Suprapubic skin (tissue), 4 donors: ENCODE results near the gene ELN. TPM values are rescaled to one million over a fixed set of nuclear protein-coding genes. Genes with fewer than 3 reads are reported as not detected.

ENCODE experiments used
- DNase-seq, 2 donors: peaks; one replicate each; pipeline ENCODE4 v3.0.0-alpha.2; 2019; ENCODE audit warnings: low spot score in 2 of 2
- H3K27ac ChIP-seq: fragments of 200-600 bp; sonication (generic); one replicate; pipeline ENCODE4 v1.5.1; 2019
- H3K27me3 ChIP-seq: fragments of 200-600 bp; sonication (generic); one replicate; pipeline ENCODE4 v1.5.1; 2019
- H3K36me3 ChIP-seq: fragments of 200-600 bp; sonication (generic); one replicate; pipeline ENCODE4 v1.5.1; 2019
- H3K4me1 ChIP-seq: fragments of 200-600 bp; sonication (generic); one replicate; pipeline ENCODE4 v1.5.1; 2019
- H3K4me3 ChIP-seq: fragments of 200-600 bp; sonication (generic); one replicate; pipeline ENCODE4 v1.5.1; 2019; ENCODE audit warnings: mild to moderate bottlenecking
- H3K9me3 ChIP-seq: fragments of 200-600 bp; sonication (generic); one replicate; pipeline ENCODE4 v1.5.1; 2019
- EP300 ChIP-seq: sonication (generic); formaldehyde crosslinking; IDR thresholded peaks from one replicate; pipeline ENCODE4 v1.6.1; 2017; ENCODE audit warnings: antibody characterized with exemption
- POLR2A ChIP-seq, 2 donors: fragments of 450-650 bp; IDR thresholded peaks; one replicate each; pipeline ENCODE4 v1.6.1; 2017; ENCODE audit warnings: antibody characterized with exemption in 2 of 2, mild to moderate bottlenecking in 2 of 2, moderate library complexity in 2 of 2
- POLR2AphosphoS5 ChIP-seq, 3 donors: sonication (generic); formaldehyde crosslinking; IDR thresholded peaks; one replicate each; pipeline ENCODE4 v1.6.1; 2017; ENCODE audit warnings: antibody characterized with exemption in 3 of 3
- WGBS: methylation state at CpG from one replicate; pipeline ENCODE4 v1.1.5; 2018; 5-methylcytosine and 5-hydroxymethylcytosine counted together
- total RNA-seq, 4 donors: library from RNA; depleted of rRNA; stranded (reverse); fragments of >200 nt; gene quantifications; one replicate each; pipeline ENCODE4 v1.1.0, GENCODE V29; 2016
- TF ChIP-seq, protein P1 (sequence below), 2 donors: fragments of 200-600 bp in 1 of 2; fragments of 450-650 bp in 1 of 2; sonication (generic) in 1 of 2; IDR thresholded peaks; one replicate each; pipeline ENCODE4 v1.5.1; 2016 to 2019; ENCODE audit warnings: antibody characterized with exemption in 2 of 2, mild to moderate bottlenecking in 1 of 2, moderate library complexity in 1 of 2

Gene ELN
- total RNA-seq, 4 donors from 2014 or later: 7.7 to 30.7 (median 25.1) TPM

DNA sequence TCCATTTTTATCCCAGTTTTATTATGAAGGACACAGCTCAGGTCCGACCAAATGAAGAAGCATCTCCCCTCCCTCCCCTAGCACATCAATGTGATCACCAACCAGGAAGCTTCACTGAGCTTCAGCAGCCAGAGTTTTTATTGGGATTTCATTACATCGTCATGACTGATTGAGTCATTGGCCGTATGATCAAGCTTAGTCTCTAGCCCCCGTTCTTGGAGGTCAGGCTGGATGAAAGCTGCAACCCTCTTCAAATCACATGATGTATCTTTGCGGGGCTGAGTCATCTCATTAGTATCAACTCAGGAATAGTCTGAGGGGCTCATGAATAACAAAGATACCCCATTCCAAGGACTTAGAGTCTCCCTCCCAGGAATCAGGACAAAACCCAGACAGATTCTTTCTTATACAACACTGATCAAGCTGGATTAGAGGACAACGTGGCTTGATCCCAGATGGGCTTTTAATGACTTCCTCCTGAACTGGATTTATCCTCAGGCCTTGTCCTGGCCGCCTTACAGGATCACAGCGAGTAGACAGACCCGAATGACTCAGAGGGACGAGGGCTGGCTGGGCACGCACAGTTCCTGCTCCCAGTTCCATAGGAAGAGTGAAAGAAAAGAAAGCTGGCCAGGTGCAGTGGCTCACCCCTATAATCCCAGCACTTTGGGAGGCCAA is 70.1 kb downstream of the ELN start:
- TF ChIP-seq EP300 (no peak), POLR2AphosphoS5 (IDR thresholded peaks at IDR 0.05) (peak in 2 of 3 donors; percentile 3)
- Histone ChIP-seq H3K27ac (peak overlapping the region; percentile 81), H3K4me3 (no peak overlapping the region), H3K4me1 (peaks cover 52% of the 10 kb centered on the region), H3K9me3 (no peaks in the 10 kb centered on the region), H3K27me3 (no peaks in the 10 kb centered on the region), H3K36me3 (peaks cover 31% of the 10 kb centered on the region)
- WGBS: 51% methylated on average over 11 of the region's 11 CpGs
- DNase-seq: peak in 1 of 2 donors; percentile 85

DNA sequence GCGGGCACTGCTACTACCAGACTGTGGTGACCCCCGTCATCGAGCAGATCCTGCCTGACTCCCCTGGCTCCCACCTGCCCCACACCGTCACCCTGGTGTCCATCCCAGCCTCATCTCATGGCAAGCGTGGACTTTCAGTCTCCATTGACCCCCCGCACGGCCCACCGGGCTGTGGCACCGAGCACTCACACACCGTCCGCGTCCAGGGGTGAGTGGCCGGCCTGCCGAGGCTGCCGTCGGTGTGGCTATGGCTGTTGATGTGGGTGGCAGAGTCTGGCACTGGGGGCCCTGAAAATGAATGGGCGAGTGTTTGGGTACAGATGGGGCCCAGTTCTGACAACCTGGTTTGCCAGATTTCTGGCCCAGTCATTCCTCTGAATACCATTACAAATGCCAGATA is 71.1 kb downstream of the ELN start:
- WGBS: 95% methylated on average over 17 of the region's 17 CpGs
- peaks cover 48% of the 10 kb centered on the region for H3K4me1 ChIP-seq
- no peaks in the 10 kb centered on the region for H3K27me3 ChIP-seq
- no peak for DNase-seq
- no peak overlapping the region for H3K4me3 ChIP-seq
- no peaks in the 10 kb centered on the region for H3K9me3 ChIP-seq
- no peak for TF ChIP-seq POLR2A (IDR thresholded peaks at IDR 0.05)
- TF ChIP-seq, protein P1, sequence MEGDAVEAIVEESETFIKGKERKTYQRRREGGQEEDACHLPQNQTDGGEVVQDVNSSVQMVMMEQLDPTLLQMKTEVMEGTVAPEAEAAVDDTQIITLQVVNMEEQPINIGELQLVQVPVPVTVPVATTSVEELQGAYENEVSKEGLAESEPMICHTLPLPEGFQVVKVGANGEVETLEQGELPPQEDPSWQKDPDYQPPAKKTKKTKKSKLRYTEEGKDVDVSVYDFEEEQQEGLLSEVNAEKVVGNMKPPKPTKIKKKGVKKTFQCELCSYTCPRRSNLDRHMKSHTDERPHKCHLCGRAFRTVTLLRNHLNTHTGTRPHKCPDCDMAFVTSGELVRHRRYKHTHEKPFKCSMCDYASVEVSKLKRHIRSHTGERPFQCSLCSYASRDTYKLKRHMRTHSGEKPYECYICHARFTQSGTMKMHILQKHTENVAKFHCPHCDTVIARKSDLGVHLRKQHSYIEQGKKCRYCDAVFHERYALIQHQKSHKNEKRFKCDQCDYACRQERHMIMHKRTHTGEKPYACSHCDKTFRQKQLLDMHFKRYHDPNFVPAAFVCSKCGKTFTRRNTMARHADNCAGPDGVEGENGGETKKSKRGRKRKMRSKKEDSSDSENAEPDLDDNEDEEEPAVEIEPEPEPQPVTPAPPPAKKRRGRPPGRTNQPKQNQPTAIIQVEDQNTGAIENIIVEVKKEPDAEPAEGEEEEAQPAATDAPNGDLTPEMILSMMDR (IDR thresholded peaks at IDR 0.05): no peak
- no peak for TF ChIP-seq POLR2AphosphoS5 (IDR thresholded peaks at IDR 0.05)
- TF ChIP-seq EP300: no peak
- H3K36me3 ChIP-seq: peaks cover 31% of the 10 kb centered on the region
- H3K27ac ChIP-seq: peak overlapping the region; percentile 81

DNA sequence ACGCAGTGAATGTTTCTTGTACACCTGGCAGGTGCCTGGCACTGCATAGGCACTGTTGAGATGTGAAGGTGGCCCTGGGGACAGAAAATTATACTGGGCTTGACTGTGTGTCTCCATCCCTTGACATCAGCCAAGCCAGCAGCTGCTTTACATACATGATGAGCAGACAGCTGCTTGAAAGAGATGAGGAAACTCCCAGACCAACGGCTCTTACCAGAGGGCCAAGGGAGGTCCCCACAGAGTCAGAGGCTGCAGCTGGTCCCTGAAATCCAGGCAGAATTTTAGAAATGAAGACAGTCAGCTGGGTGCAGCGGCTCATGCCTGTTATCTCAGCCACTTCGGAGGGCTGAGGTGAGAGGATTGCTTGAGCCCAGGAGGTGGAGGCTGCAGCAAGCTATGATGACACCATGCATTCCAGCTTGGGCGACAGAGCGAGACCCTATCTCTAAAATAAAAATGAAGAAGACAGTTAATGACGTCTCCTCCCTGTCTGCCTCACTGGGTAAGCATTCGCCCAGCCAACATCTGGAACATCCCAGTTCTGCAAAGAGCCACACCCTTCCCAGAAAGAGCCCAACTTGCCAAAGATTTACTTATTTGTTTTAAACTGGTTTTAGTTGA is 73.2 kb downstream of the ELN start:
- no peaks in the 10 kb centered on the region for H3K9me3 ChIP-seq
- no peaks in the 10 kb centered on the region for H3K27me3 ChIP-seq
- peaks cover 32% of the 10 kb centered on the region for H3K4me1 ChIP-seq
- no peak overlapping the region for H3K4me3 ChIP-seq
- WGBS: 46% methylated on average over 8 of the region's 8 CpGs
- DNase-seq: no peak
- H3K36me3 ChIP-seq: peaks cover 39% of the 10 kb centered on the region
- H3K27ac ChIP-seq: peak overlapping the region; percentile 69
- TF ChIP-seq POLR2A (IDR thresholded peaks at IDR 0.05) (no peak), POLR2AphosphoS5 (IDR thresholded peaks at IDR 0.05) (no peak), EP300 (no peak)
- TF ChIP-seq, protein P1 (IDR thresholded peaks at IDR 0.05): no peak

DNA sequence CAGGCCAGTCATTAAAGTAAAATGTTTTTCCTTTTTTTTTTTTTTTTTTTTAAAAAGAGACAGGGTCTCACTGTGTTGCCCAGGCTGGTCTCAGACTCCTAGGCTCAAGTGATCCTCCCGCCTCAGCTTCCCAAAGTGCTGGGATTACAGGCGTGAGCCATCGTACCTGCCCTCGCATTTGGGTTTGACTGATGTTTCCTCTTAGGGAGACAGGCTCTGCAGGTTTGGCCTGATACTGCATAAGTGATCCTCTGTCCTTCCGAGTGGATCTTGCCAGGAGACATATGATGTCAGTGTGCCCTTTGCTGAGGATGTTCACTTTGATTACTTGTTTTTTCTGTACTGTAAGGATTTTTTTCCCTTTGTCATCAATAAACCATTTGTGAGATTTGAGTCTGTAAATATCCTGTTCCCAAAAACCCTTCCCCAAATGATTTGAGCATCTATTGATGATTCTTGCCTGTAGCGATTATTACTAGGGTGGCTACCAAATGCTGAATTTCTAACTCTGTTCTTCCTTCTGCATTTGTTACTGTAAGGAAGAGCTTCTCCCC is 75.3 kb downstream of the ELN start:
- Histone ChIP-seq H3K36me3 (peaks cover 47% of the 10 kb centered on the region), H3K27me3 (no peaks in the 10 kb centered on the region), H3K27ac (peak overlapping the region; percentile 64), H3K9me3 (no peaks in the 10 kb centered on the region), H3K4me1 (peaks cover 28% of the 10 kb centered on the region), H3K4me3 (no peak overlapping the region)
- no peak for DNase-seq
- TF ChIP-seq, protein P1 (IDR thresholded peaks at IDR 0.05): no peak
- 71% methylated on average over 6 of the region's 6 CpGs for WGBS

DNA sequence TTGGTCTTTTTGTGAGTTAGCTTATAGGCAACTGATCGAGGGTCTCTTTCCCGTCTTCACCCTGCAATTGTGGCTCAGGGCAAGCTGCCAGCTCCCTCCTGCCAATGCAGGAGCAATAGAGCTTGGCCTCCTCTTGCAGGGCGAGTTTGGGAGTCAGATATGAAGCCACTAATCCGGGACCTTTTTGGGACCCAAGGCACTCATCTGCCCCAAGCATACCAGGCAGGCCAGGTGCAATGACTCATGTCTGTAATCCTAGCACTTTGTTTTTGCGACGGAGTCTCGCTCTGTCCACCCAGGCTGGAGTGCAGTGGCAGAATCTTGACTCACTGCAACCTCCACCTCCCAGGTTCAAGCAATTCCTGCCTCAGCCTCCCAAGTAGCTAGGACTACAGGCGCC is 76.7 kb downstream of the ELN start:
- peaks cover 23% of the 10 kb centered on the region for H3K4me1 ChIP-seq
- no peak for TF ChIP-seq POLR2A (IDR thresholded peaks at IDR 0.05)
- TF ChIP-seq EP300: no peak
- TF ChIP-seq, protein P1 (IDR thresholded peaks at IDR 0.05): no peak
- no peak for TF ChIP-seq POLR2AphosphoS5 (IDR thresholded peaks at IDR 0.05)
- peak overlapping the region; percentile 64 for H3K27ac ChIP-seq
- no peaks in the 10 kb centered on the region for H3K9me3 ChIP-seq
- DNase-seq: no peak
- H3K36me3 ChIP-seq: peaks cover 54% of the 10 kb centered on the region
- WGBS: 61% methylated on average over 8 of the region's 8 CpGs
- H3K4me3 ChIP-seq: no peak overlapping the region
- no peaks in the 10 kb centered on the region for H3K27me3 ChIP-seq
